NB4 (cell line): ENCODE data around the gene PER2.

ENCODE experiments used
- DNase-seq: peaks from one replicate; pipeline ENCODE4 v3.0.0; 2010; ENCODE audit warnings: low read depth
- H3K4me3 ChIP-seq: one replicate; pipeline ENCODE4 v1.5.1; 2011; ENCODE audit warnings: mild to moderate bottlenecking, low read depth, low read length, moderate library complexity
- MYC ChIP-seq: IDR thresholded peaks from 2 replicates; pipeline ENCODE4 v1.6.1; 2011; ENCODE audit warnings: low read depth, low read length
- POLR2A ChIP-seq: IDR thresholded peaks from 2 replicates; pipeline ENCODE4 v1.6.1; 2011; ENCODE audit warnings: mild to moderate bottlenecking; ENCODE audit not compliant: insufficient read length; ENCODE audit errors: extremely low read depth
- TF ChIP-seq, protein P1 (sequence below): IDR thresholded peaks from one replicate; pipeline ENCODE4 v1.5.1; 2012; ENCODE audit warnings: low read depth, low read length
- TF ChIP-seq, protein P2 (sequence below): IDR thresholded peaks from 2 replicates; pipeline ENCODE4 v1.6.1; 2011; ENCODE audit warnings: low read depth, low read length

The PER2 gene

DNA sequence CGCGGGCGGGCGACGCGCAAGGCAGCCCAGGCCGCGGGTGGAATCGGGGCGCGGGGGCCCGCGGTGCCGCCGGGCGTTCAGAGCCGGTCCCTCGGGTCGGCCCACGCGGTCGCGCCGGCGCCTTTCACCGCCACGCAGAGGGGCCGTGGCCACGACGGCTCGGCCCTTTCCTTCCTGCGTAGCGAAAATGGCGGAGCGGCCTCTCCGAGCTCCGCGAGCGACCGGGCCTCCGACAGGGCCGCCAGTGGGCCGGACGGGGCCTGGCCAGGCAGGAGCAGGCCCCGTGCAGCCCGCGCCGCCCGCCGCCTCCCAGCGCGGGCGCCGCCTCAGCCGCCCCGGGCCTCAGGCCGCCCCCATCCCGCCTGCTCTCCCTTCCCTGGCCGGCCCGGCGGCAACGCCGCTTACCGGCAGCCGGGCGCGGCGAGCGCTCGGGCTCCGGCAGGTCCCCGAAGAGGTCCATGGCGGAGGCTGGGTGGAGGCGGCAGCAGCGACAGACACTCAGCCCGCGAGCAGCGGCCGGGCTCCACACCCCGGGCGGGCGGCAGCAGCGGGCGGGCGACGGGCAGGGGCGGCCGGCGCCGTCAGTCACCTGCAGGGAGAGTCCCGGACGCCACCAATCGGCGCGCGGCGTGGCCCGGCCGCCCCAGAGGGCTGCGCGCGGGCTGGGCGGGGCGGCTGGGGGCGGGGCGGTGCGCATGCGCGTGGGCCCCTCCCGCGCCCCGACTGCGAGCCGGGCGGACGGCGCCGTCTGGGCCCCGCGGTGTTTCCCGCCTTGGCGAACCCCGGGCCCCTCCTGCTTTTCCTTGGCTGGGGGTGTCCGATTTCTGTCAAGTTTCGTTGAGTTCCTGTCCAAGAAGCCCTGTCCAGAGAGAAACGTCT lies 85.1 kb downstream of the PER2 start, which contains the start of gene ILKAP:
Gene ILKAP, minus strand, starts transcription at position 602 of the 879 bp plus-strand sequence. Its CDS starts 142 bp downstream, at position 460.
- TF ChIP-seq POLR2A (peak; percentile 74), MYC (peak; percentile 5; the same call in 1 of the 2 replicates)
- TF ChIP-seq, protein P1, sequence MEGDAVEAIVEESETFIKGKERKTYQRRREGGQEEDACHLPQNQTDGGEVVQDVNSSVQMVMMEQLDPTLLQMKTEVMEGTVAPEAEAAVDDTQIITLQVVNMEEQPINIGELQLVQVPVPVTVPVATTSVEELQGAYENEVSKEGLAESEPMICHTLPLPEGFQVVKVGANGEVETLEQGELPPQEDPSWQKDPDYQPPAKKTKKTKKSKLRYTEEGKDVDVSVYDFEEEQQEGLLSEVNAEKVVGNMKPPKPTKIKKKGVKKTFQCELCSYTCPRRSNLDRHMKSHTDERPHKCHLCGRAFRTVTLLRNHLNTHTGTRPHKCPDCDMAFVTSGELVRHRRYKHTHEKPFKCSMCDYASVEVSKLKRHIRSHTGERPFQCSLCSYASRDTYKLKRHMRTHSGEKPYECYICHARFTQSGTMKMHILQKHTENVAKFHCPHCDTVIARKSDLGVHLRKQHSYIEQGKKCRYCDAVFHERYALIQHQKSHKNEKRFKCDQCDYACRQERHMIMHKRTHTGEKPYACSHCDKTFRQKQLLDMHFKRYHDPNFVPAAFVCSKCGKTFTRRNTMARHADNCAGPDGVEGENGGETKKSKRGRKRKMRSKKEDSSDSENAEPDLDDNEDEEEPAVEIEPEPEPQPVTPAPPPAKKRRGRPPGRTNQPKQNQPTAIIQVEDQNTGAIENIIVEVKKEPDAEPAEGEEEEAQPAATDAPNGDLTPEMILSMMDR: no peak
- TF ChIP-seq, protein P2, sequence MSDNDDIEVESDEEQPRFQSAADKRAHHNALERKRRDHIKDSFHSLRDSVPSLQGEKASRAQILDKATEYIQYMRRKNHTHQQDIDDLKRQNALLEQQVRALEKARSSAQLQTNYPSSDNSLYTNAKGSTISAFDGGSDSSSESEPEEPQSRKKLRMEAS: no peak
- peak; percentile 90 for DNase-seq
- H3K4me3 ChIP-seq: peak within 1 kb of the TSS; percentile 87

DNA sequence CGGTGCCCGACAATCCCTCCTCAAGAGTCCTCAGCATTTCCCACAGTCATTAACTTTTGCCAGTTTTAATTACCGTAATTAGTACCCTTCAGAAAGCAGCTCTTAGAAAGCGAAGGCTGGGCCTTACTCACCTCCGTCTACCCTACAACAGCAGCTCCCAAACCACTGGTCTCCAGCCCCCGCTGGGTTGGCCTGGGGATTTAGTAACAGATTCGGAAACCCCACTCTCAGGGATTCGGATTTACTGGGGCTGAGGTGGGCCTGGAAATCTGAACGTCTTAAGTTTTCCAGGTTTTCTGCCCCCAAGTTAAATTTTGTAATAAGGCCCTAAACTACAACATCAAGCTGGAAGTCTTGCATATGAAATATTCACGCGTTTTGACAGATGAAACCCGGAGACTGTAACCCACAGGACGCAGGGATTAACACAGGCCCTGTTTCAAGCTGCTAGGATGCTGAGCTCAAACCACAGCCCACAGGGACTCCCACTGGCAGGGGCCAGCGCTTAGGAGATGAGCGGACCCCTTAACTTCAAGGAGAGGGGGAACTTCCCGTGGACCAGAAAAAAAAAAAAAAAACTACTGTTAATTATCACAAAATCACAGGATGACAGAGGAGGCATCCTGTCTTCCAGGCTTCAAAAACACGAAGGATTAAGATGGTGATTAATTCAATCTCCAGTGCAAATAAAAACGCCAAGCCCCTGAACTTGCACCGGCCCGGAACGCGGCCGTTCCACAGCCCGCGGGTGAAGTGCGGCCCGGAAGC lies 85.9 kb downstream of the PER2 start:
- H3K4me3 ChIP-seq: peak overlapping the region; percentile 87
- peak; percentile 57 for DNase-seq
- TF ChIP-seq, protein P1: no peak
- TF ChIP-seq MYC (no peak), POLR2A (no peak)
- TF ChIP-seq, protein P2: no peak
